Choroid plexus epithelial cell (primary cell): ENCODE results near the gene NETO2.

Experiments used
- DNase-seq: peaks from one replicate; pipeline ENCODE4 v3.0.0-alpha.2; 2010; ENCODE audit warnings: low read depth
- H3K4me3 ChIP-seq: 2 replicates; pipeline ENCODE4 v1.5.1; 2011; ENCODE audit warnings: low read depth, mild to moderate bottlenecking, control low read depth, low read length, moderate library complexity
- TF ChIP-seq, protein P1 (sequence below): conservative IDR thresholded peaks from 2 replicates; pipeline ENCODE4 v1.5.1; 2011; ENCODE audit warnings: low read depth, mild to moderate bottlenecking, control low read depth, inconsistent platforms, low read length, moderate library complexity

NETO2 gene

DNA sequence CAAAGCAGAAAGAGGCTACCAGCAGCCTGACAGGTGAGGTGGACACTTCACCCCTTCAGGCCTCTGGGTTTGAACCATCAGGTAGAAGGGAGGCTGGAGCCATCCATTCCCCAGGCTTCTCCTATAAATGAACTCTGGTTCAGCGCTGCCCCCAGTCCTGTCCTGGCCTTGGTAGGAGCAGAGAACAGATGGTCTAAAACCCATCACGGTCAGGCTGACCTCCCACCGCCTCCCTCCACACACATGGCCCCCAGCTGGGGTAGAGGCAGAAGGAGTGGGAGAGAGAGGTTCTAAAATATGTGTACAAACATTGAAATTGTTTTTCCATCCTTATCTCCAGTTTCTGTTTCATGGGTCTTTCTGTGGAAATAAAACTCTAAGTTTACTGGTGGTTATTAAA is 110.6 kb downstream of the NETO2 start:
- TF ChIP-seq, protein P1, sequence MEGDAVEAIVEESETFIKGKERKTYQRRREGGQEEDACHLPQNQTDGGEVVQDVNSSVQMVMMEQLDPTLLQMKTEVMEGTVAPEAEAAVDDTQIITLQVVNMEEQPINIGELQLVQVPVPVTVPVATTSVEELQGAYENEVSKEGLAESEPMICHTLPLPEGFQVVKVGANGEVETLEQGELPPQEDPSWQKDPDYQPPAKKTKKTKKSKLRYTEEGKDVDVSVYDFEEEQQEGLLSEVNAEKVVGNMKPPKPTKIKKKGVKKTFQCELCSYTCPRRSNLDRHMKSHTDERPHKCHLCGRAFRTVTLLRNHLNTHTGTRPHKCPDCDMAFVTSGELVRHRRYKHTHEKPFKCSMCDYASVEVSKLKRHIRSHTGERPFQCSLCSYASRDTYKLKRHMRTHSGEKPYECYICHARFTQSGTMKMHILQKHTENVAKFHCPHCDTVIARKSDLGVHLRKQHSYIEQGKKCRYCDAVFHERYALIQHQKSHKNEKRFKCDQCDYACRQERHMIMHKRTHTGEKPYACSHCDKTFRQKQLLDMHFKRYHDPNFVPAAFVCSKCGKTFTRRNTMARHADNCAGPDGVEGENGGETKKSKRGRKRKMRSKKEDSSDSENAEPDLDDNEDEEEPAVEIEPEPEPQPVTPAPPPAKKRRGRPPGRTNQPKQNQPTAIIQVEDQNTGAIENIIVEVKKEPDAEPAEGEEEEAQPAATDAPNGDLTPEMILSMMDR, result no peak
- H3K4me3 ChIP-seq, result no peak overlapping the region
- no peak for DNase-seq

DNA sequence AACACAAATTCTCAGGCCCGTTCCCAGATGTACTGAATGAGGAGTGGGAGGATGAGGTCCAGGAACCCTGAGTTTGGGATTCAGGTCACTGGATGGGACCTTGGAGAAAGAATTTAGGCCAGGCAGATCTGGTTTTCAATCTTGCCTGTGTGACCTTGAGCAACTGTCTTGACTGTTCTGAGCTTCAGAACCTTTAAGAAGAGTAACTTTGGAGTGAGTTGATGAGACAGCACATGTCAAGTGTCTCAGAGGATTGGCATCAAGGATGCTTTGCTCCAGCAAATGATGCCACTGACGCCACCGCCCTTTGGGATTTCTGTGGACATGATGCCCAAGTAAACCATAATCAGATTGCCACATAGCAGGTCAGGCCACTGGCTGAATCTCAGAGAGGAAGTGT is 114.0 kb downstream of the NETO2 start:
- TF ChIP-seq, protein P1, result no peak

DNA sequence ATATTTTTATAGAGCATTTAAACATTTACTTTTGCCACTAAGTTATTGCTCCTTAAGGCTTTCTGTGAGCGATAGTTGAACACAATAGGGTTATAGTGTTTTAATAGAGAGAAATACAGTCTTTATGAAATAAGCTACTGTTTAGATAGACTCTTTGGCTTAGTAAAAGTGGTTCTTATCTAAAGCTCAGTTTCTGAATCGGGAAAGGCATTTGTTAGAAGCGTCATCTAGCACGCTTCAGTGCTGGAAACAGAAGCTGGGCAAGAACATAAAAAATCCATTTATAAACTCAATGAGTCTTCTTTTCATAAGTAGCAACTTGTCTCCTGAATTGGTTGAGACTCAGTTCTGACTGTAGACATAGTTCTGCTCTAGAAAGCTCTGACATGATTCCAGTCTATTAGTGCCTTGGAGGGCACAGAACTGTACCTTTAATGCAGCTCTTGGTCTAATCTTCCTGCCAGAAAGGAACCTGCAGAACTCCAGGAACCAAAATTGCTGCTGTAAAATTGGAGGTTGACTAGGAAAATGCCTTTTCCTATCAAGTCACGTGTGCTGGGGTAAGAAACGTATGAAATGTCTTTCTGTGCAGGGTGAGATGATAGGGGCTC is 114.9 kb downstream of the NETO2 start:
- TF ChIP-seq, protein P1, result no peak
- no peak overlapping the region for H3K4me3 ChIP-seq
- no peak for DNase-seq

More for the DNA sequence above, 114.0 kb downstream of the NETO2 start:
- DNase-seq, result no peak
- H3K4me3 ChIP-seq, result no peak overlapping the region
